Activated CD8-positive, alpha-beta memory T cell treated with anti-CD3 and anti-CD28 coated beads for 1 hour (primary cell): ENCODE measurements around the gene TMEM62.

ENCODE experiments used
- DNase-seq, 2 donors: peaks; one replicate each; pipeline ENCODE4 v3.0.0-alpha.2; 2020; ENCODE audit warnings: low read depth in 1 of 2; ENCODE audit errors: extremely low read depth in 1 of 2

Gene TMEM62

GRCh38 chr15:43133430-43134156 lies at the start of gene TMEM62:
Gene TMEM62, plus strand, starts transcription at chr15:43133586. Its CDS starts 217 bp downstream, at chr15:43133803.
- peak in 1 of 2 donors; percentile 33 for DNase-seq

DNA sequence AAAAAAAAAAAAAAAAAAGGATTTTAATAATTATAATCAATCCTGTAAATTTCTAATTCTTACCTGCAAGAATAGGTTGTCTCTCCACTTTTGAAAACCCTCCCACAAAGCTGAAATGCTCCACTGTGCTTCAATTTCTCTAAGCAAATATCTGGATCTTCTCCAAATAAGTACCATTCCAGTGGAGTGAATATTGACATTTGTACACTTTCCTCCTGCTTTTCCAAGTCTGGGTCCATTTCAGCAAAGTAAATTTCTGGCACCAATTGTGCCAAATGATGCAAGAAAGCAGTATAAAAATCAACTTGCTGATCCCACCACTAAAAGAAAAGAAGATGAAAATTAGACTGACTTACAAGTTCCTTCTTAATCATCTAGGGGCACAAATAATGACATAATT lies 47.5 kb upstream of the TMEM62 start:
- DNase-seq: no peak

DNA sequence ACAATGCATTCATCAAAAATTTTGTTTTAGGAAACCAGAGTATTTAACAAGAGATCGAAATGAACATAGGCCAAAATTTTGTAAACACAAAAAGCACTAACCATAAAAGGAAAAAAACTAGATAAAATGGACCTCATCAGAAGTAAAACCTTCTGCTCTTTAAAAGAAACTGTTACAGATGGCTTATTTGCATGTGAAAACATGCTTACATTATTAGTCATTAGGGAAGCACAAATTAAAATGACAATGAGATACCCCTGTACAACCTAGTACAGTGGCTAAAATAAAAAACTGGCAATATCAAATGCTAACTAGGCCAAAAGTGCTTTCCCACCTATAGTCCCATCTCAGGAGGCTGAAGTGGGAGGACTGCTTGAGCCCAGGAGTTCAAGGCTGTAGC lies 46.8 kb upstream of the TMEM62 start:
- DNase-seq: no peak

GRCh38 chr15:43091859-43092258 lies 41.5 kb upstream of the TMEM62 start:
- no peak for DNase-seq

- DNase-seq: no peak
These were observed 40.4 kb upstream of the TMEM62 start for GRCh38 chr15:43093026-43093425.

GRCh38 chr15:43094416-43095030 lies 38.9 kb upstream of the TMEM62 start:
- no peak for DNase-seq

- DNase-seq: no peak
These were observed 38.1 kb upstream of the TMEM62 start for GRCh38 chr15:43095243-43095642.

DNA sequence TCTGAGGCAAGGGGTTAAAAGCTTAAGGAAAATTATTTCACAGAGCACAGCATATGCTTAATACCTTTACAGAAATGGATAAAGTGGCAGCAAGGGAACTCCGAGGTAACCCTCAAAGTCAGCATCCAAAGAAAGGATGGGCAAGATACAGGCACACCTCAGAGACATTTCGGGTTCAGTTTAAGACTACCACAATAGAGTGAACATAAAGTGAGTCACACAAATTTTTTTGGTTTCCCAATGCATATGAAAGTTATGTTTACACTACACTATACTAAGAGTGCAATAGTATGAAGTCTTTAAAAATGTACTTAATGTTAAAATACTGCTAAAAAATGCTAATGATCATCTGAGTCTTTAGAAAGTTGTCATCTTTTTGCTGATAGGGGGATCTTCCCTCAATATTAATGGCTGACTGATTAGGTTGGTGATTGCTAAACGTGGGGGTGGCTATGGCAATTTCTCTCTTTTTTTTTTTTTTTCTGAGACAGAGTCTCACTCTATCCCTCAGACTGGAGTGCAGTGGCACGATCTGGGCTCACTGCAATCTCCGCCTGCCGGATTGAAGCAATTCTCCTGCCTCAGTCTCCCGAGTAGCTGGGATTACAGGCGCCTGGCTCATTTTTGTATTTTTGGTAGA lies 37.6 kb upstream of the TMEM62 start:
- DNase-seq: no peak

DNA sequence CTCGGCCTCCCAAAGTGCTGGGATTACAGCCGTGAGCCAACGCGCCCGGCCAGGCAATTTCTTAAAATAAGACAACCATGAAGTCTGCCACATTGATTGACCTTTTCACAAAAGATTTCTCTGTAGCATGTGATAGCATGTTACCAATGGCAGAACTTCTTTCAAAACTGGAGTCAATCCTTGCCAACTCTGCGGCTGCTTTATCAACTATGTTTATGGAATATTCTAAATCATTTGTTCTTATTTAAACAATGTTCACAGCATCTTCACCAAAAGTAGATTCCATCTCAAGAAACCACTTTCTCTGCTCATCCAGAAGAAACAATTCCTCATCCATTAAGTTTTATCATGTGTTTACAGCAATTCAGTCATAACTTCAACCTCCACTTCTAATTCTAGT lies 37.0 kb upstream of the TMEM62 start:
- no peak for DNase-seq

- no peak for DNase-seq
These were observed 34.1 kb upstream of the TMEM62 start for GRCh38 chr15:43099105-43099845.

GRCh38 chr15:43100971-43101370 lies 32.4 kb upstream of the TMEM62 start:
- no peak for DNase-seq

- DNase-seq: no peak
These were observed 31.2 kb upstream of the TMEM62 start for GRCh38 chr15:43102187-43102586.

- DNase-seq: no peak
These were observed 29.5 kb upstream of the TMEM62 start for GRCh38 chr15:43103907-43104306.

GRCh38 chr15:43104426-43104825 lies 29.0 kb upstream of the TMEM62 start:
- DNase-seq: no peak

DNA sequence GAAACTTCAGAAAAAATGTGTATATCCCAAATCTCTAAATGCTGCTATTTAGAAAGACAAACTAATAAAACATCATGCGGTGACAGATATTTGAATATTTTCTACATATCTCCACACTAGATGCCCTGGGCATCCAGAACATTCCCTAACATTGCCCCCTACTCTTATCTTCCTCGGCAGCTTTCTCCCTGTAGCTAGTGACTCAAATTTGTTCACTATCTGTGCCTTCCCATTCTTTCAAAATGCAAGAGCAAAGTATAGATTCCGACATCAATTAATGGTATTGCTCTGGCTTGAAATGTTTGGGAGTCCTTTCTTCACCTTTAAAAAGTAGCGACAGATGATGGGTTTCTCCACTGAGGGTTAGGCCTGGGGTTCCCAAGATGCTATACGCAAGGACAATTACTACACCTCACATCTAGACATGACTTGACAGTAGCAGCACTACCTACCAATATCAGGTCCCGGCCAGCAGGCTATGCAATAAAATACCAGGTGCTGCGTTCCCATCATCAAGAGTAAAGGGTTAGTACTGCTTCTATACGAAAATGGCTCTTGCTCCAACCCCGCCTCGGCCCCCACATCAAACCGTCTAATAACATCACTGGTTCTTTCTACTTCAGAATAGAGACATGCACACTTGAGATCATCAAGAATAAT lies 28.2 kb upstream of the TMEM62 start:
- DNase-seq: no peak

DNA sequence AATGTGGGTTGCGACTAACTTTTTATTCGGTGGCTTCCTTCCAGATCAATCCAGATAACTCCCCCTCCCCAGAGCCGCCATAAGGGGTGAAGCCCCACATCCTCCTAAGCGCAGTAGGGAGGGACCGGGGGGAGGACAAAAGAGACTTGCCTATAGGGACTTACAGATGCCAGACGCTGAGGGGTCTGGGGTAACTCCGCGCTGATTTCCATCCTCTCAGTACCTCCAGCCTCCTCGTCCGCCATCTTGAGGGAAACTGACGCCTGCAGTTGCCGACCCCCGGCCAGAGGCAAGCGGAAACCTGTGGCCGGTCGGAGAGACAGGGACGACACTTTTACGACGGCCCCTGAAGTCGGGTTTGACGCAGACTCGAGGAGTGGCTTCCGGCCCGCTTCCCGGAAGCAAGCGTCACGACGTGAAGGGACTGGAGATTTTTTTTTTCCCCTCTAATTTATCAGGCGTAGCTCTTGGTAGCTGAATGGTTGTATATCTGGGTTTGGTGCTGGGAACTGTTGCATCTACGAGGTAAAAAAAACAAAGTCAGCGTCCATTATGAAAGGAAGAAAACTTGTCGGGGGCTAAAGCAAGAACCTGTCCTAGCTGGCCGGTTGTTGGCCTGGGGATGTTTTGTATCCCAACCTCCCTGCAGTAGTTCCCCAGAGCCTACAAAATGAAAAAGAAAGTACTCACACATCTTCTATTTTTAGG lies 27.5 kb upstream of the TMEM62 start, which contains the start of gene UBR1:
UBR1 (minus strand) TSS at position 261 of the 708 bp plus-strand sequence; CDS start at position 245, 16 bp downstream.
- peak; percentile 76 to 78 for DNase-seq

- no peak for DNase-seq
These were observed 26.9 kb upstream of the TMEM62 start for GRCh38 chr15:43106486-43106829.

DNA sequence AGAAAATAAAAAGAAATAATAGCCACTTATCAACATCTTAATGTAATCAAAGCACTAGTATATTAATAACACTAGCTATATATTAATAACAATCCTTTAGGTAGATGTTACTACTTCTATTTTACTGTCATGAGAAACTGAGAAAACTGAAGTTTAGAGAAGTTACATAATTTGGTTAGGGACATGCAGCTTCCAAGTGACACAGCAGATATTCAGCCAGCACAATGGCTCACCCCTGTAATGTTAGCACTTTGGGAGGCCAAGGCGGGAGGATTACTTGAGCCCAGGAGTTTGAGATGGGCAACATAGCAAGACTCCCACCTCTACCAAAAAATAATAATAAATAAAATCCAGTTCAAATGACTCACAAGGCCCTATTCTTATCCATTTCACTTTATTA lies 25.6 kb upstream of the TMEM62 start:
- no peak for DNase-seq

- no peak for DNase-seq
These were observed 22.0 kb upstream of the TMEM62 start for GRCh38 chr15:43111354-43111753.

DNA sequence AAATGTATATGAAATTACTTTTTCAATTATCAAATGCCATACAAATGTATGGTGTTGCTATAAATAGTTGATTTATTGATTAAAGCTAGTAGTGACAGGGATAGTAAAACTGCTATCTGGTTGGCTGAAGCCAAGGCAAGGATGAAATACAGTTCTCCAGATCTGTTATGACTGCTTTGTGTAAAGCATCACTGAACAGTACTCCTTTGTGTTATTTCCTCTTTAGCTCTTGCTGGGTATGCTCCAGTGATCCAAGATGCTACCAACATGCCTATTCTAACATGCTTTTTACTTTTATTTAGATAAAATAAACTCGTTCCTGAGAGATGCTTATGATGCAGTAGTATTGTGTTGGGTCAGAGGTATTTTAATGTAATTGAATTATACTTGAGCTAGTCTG lies 15.1 kb upstream of the TMEM62 start:
- DNase-seq: no peak
